Neural progenitor cell (in vitro differentiated cells): ENCODE results near the gene ATRN.

ENCODE experiments used
- CTCF ChIP-seq: fragments of 200-600 bp; sonication (generic); IDR thresholded peaks from 2 replicates; pipeline ENCODE4 v1.5.1; 2017; ENCODE audit warnings: antibody characterized with exemption, mild to moderate bottlenecking
- EZH2phosphoT487 ChIP-seq: fragments of 200-600 bp; sonication (generic); IDR thresholded peaks from 2 replicates; pipeline ENCODE4 v1.6.1; 2017; ENCODE audit warnings: antibody characterized with exemption

GRCh38 chr20:3543901-3544507, 73.2 kb downstream of the ATRN start:
- TF ChIP-seq CTCF = no peak
- no peak for TF ChIP-seq EZH2phosphoT487
